Measurements from ENCODE around the gene AURKB. TPM values are rescaled to one million over a fixed set of nuclear protein-coding genes. Genes with fewer than 3 reads are reported as not detected.

The AURKB gene
- total RNA-seq, 2 experiments from 2014 or later: 0.56 to 1.4 TPM

- H3K4me3 ChIP-seq (ENCODE audit: low read length): no peak overlapping the region
- Mint-ChIP-seq H3K36me3 (ENCODE audit: low read depth) (peaks cover 97% of the 10 kb centered on the region), H3K9me3 (no peaks in the 10 kb centered on the region), H3K27ac (no peak overlapping the region), H3K27me3 (no peaks in the 10 kb centered on the region), H3K4me1 (ENCODE audit: low read depth) (peaks cover 45% of the 10 kb centered on the region), H3K4me3 (no peak overlapping the region)
- POLR2A ChIA-PET: interaction anchor here (1.0 to 19.8 kb wide), 2 partner anchors 9 to 41 kb away, joined by 3 to 630 read pairs; partner anchors contain the start of genes CTC1 and PFAS
- TF ChIP-seq CTCF (IDR thresholded peaks at IDR 0.05): no peak
- H3K27me3 ChIP-seq (ENCODE audit: control insufficient read depth in 1 of 2, insufficient read depth in 2 of 2, low read length in 2 of 2): no peaks in the 10 kb centered on the region
- no peaks in the 10 kb centered on the region for H3K9me3 ChIP-seq (ENCODE audit: control insufficient read depth in 1 of 2, insufficient read depth in 1 of 2, low read length in 2 of 2)
- H3K36me3 ChIP-seq (ENCODE audit: insufficient read depth, low read length): peaks cover 100% of the 10 kb centered on the region
- H3K4me1 ChIP-seq (ENCODE audit: insufficient read depth, low read length): peaks cover 11% of the 10 kb centered on the region
- no peak for DNase-seq
- intact Hi-C loops (cut with DNase I, micrococcal nuclease): no loop called here
- CTCF ChIA-PET: no interaction called here
- ATAC-seq (ENCODE audit: poor library complexity): no peak
- H3K27ac ChIP-seq (ENCODE audit: low read depth in 1 of 2, low read length in 2 of 2): no peak overlapping the region
Observed at GRCh38 chr17:8234361-8235270, 24.2 kb upstream of the AURKB start.

- Histone ChIP-seq H3K27ac (ENCODE audit: low read depth in 1 of 2, low read length in 2 of 2) (no peak overlapping the region), H3K27me3 (ENCODE audit: control insufficient read depth in 1 of 2, insufficient read depth in 2 of 2, low read length in 2 of 2) (no peaks in the 10 kb centered on the region), H3K9me3 (ENCODE audit: control insufficient read depth in 1 of 2, insufficient read depth in 1 of 2, low read length in 2 of 2) (no peaks in the 10 kb centered on the region), H3K36me3 (ENCODE audit: insufficient read depth, low read length) (peaks cover 100% of the 10 kb centered on the region), H3K4me3 (ENCODE audit: low read length) (no peak overlapping the region), H3K4me1 (ENCODE audit: insufficient read depth, low read length) (peaks cover 17% of the 10 kb centered on the region)
- H3K27me3 Mint-ChIP-seq: peaks cover 5% of the 10 kb centered on the region
- H3K9me3 Mint-ChIP-seq: no peaks in the 10 kb centered on the region
- CTCF ChIA-PET: no interaction called here
- TF ChIP-seq CTCF (IDR thresholded peaks at IDR 0.05): no peak
- DNase-seq (no peak), ATAC-seq (ENCODE audit: poor library complexity) (no peak)
- H3K36me3 Mint-ChIP-seq (ENCODE audit: low read depth): peaks cover 97% of the 10 kb centered on the region
- H3K4me3 Mint-ChIP-seq: no peak overlapping the region
- H3K27ac Mint-ChIP-seq: no peak overlapping the region
- POLR2A ChIA-PET: interaction anchor here (19.8 kb wide), 1 partner anchor 12 kb away, joined by 630 read pairs; the partner anchor contains the start of genes CTC1 and PFAS
- peaks cover 36% of the 10 kb centered on the region for H3K4me1 Mint-ChIP-seq (ENCODE audit: low read depth)
- intact Hi-C loops (cut with DNase I, micrococcal nuclease): no loop called here
Observed at GRCh38 chr17:8231701-8232100, 21.3 kb upstream of the AURKB start.

- Histone ChIP-seq H3K27ac (ENCODE audit: low read depth in 1 of 2, low read length in 2 of 2) (no peak overlapping the region), H3K36me3 (ENCODE audit: insufficient read depth, low read length) (peaks cover 60% of the 10 kb centered on the region), H3K9me3 (ENCODE audit: control insufficient read depth in 1 of 2, insufficient read depth in 1 of 2, low read length in 2 of 2) (no peaks in the 10 kb centered on the region), H3K27me3 (ENCODE audit: control insufficient read depth in 1 of 2, insufficient read depth in 2 of 2, low read length in 2 of 2) (no peaks in the 10 kb centered on the region), H3K4me1 (ENCODE audit: insufficient read depth, low read length) (peaks cover 50% of the 10 kb centered on the region), H3K4me3 (ENCODE audit: low read length) (no peak overlapping the region)
- H3K36me3 Mint-ChIP-seq (ENCODE audit: low read depth): peaks cover 80% of the 10 kb centered on the region
- POLR2A ChIA-PET: interaction anchor here (1.5 to 19.8 kb wide), 7 partner anchors 16 to 117 kb away, joined by 3 to 630 read pairs (median 15); partner anchors contain the start of genes ALOXE3, AURKB, BORCS6 and CTC1
- TF ChIP-seq CTCF (IDR thresholded peaks at IDR 0.05): no peak
- ATAC-seq (ENCODE audit: poor library complexity) (no peak), DNase-seq (no peak)
- H3K9me3 Mint-ChIP-seq: no peaks in the 10 kb centered on the region
- CTCF ChIA-PET: no interaction called here
- intact Hi-C loops (cut with DNase I, micrococcal nuclease): no loop called here
- H3K27ac Mint-ChIP-seq: peak overlapping the region; percentile 99
- H3K27me3 Mint-ChIP-seq: peaks cover 22% of the 10 kb centered on the region
- H3K4me3 Mint-ChIP-seq: peak overlapping the region; percentile 63
- peaks cover 62% of the 10 kb centered on the region for H3K4me1 Mint-ChIP-seq (ENCODE audit: low read depth)
Observed at GRCh38 chr17:8227238-8227581, 16.8 kb upstream of the AURKB start.

Measured in CD4-positive, alpha-beta T cell (primary cell).